AG20443 (cell line): Measurements from ENCODE around the gene SLC7A6OS.

Experiments used
- DNase-seq: peaks from one replicate; pipeline ENCODE4 v3.0.0; 2012; ENCODE audit warnings: low spot score, mixed read lengths

Gene SLC7A6OS

GRCh38 chr16:68310774-68311511 lies at the start of gene SLC7A6OS, which contains the start of gene PRMT7:
SLC7A6OS (minus strand) TSS chr16:68310946; CDS start chr16:68310926, 20 bp downstream.
PRMT7 (plus strand) TSS chr16:68311019; CDS start chr16:68315980, 4,961 bp downstream.
- peak; percentile 98 for DNase-seq

DNA sequence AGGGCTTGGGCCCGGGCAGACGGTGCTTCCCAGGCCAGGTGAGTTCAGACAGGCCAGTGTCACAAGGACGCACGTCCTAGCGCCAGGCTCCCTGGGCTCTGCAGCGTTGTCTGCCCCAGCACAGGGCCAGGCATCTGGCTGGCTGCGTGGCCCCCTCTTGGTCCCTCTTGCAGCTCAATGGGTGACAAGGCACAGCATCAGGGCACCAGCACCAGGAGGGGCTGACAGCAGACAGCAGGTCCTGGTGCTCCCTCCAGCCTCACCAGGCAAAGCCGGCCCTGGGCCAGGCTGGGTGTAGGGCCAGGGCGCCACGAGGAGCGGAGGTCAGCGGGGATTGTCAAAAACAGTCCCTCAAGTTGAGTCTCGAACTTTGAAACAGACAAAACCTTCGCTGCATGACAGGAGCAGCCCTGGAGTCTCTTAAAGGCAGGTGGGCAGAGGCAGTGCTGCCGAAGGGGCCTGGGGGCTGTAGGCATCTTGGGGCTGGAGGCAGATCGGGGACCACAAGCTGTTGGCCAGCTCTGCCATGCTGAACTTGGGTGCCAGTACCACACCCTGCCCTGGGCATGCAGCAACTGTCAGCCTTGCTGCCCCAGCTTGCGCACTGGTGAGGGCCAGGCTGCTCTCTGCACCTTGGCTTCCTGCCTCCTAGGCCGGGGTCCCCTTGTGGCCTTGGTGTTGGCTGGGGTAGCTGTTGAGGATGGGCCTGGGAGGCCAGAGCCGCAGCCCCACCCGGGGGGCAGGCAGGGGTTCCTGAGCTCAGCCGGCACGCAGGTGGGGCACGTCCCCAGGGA lies 48.8 kb upstream of the SLC7A6OS start:
- DNase-seq, result no peak

GRCh38 chr16:68358951-68359350 lies 48.2 kb upstream of the SLC7A6OS start:
- DNase-seq, result no peak

DNA sequence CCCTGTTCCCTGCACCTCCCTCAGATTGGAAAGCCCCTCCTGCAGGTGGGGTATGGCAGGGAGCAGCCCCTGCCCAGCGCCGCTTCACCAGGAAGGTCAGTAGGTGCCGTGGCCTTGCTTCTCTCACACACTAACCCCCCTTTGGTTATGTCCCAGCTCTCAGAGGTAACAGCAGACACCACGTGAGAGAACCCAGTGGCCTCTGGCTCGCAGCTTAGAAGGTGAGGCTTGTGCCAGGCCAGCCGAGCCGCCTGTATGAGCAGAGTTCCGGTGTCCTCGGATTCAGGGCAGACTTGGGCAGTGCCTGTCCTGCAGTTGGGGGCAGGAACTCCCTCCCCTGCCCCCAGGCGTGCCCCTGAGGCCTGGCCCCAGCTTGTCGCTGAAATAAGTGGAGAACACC lies 47.2 kb upstream of the SLC7A6OS start:
- no peak for DNase-seq

- no peak for DNase-seq
Observed at GRCh38 chr16:68357521-68357922, 46.8 kb upstream of the SLC7A6OS start.

GRCh38 chr16:68356919-68357286 lies 46.2 kb upstream of the SLC7A6OS start:
- no peak for DNase-seq

DNA sequence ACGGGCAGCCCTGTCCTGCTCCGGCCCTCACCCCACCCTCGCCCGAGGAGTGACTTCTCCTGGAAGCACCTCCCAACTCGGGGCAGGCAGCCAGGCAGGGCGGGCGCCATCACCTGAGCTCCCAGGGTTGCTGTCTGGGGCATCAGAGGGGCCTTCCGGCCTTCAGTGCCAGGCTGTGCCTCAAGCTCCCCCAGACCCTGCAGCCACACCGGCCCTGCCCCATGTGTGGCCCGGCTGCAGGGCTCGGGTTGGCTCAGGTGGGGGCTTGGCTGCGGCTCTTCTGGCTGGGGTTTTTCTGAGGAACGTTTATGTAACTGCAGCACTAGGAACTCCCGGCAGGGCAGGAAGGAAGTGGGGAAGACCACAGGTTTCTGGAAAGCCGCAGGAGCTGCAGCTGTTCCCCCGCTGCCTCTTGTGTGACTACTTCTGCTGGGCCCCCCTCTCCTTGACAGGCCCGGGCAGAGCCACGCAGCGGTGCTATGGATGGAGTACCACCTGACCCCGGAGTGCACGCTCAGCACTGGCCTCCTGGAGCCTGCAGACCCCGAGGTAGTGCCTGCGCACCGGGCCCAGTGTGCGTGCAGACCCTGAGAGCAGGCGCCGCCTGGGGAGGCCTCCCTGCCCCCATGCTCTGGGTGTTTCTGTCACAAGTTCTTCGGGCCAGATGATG lies 45.6 kb upstream of the SLC7A6OS start:
- no peak for DNase-seq

- no peak for DNase-seq
Observed at GRCh38 chr16:68355447-68356248, 44.9 kb upstream of the SLC7A6OS start.

- no peak for DNase-seq
Observed at GRCh38 chr16:68354816-68355215, 44.1 kb upstream of the SLC7A6OS start.

DNA sequence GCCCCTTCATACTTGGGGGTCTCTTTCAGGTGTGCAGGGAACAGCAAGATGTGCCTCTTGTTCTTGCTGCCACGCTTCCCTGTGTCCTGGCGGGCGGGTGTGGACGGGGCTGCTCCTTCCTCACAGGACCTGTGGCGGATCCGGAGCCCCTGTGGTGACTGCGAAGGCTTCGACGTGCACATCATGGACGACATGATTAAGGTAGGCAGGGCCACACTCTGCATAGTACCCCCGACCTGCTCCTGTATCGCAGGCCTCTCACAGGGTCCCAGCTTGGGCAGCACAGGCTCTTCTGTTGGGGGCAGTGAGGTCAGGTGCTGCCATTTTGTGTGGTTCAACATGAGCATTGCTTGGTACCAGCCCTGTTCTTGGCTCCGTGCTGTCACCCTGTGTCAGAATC lies 42.6 kb upstream of the SLC7A6OS start:
- DNase-seq, result no peak

DNA sequence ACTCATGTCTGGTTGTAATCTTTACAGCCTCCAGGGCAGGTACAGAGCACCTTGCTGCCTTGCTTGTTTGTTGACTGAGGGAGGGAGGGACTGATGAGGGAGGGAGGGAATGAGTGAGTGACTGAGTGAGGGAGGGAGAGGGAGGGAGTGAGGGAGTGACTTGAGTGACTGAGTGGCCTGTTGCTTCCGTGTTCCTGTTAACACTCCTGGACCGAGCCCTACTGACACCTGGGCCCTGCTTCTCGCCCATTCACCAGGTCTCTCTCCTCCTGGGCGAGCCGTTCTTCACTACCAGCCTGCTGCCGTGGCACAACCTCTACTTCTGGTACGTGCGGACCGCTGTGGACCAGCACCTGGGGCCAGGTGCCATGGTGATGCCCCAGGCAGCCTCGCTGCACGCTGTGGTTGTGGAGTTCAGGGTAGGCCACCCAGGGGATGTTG lies 41.3 kb upstream of the SLC7A6OS start:
- DNase-seq, result no peak

GRCh38 chr16:68351463-68351862 lies 40.7 kb upstream of the SLC7A6OS start:
- DNase-seq, result no peak

DNA sequence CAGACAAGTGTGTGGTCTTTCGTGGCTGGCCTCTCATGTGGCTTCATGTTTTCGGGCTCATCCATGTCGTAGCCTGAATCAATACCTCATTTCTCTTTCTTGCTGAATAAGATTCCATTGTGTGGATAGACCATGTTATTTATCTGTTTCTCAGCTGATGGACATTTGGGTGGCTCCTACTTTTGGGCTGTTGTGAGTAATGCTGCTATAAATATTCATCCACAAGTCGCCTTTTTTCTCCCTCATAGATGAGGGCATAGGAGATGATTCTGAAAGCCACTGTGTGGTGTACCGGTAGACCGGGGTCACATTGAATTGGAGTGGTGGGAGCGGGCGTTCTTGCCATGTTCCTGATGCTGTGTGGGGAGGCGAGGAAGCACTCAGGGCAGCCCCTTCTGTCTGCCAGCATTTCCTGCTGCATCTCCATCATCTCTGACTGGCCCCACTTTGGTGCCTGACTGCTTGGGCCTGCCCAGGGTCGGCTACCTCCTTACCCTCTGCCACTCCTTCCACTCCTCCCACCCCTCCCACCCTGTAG lies 40.1 kb upstream of the SLC7A6OS start:
- DNase-seq, result no peak

GRCh38 chr16:68349838-68350410 lies 39.2 kb upstream of the SLC7A6OS start:
- DNase-seq, result no peak

DNA sequence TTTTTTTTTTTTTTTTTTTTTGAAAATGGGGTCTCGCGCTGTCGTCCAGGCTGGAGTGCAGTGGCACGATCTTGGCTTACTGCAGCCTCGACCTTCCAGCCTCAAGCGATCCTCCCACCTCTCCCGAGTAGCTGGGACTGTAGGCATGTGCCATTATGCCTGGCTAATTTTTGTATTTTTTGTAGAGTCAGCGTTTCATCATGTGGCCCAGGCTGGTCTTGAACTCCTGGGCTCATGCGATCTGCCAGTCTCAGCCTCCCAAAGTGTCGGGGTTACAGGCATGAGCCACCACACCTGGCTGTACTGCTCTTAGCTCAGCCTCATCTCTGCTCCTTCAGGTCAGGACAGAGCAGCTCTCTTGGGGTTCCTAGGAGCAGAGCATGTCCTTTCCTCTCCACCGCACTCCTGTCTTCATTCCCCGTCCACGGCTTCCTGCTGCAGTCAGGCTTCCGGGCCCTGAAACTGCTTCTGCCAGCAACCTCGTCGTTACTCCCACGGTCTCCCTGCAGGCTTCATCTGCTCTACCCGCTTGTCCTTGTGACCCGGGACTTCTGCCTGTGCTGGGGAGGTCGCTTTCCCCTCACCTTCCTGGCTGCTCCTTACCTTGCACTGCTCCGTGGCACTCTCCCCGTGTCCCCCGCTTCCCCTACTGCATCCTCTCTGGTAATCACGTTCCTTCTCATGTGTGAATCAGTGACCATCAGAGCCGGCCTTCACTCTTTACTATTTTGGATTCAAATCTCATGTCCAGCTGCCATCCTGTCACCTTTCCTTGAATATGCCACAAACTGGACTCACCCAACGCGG lies 38.1 kb upstream of the SLC7A6OS start:
- DNase-seq, result no peak

DNA sequence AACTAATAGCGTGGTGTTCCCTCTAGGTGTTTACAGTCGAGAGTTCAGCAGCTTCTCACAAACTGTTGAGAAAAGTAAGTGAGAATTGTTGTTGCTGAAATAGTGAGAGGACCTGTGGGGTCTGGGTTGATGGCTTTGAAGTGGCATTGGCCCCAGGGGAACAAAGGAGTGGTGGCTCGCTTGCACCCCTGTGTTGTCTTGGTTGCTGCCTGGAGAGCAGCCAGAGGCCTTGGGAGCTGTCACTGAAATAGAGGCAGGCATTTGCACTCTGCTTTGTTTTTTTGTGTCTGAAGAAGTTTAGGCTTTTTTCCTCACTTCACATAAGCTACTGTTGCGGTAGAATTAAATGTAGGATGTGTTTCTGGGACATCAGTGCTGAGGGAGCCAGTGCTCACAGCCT lies 36.9 kb upstream of the SLC7A6OS start:
- DNase-seq, result no peak

GRCh38 chr16:68346892-68347480 lies 36.2 kb upstream of the SLC7A6OS start:
- no peak for DNase-seq

- DNase-seq, result no peak
Observed at GRCh38 chr16:68345958-68346635, 35.4 kb upstream of the SLC7A6OS start.

DNA sequence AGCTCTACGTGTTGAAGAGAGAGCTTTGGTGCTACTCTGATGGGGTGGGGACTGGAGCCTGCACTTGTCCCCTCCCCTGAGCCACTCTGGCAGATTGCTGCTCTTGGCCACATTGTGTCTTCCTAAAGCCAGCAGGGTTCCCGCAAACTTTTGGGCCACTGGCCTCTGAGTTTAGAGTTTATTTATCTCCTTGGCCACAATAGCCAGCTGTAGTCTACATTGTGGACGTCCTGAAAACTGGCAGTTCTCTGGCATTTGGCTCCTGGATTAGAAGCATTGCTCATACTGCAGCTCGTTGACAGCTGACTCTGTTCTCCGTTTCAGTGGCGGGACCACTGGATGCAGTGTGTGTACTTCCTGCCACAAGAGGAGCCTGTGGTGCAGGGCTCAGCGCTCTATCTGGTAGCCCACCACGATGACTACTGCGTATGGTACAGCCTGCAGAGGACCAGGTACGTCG lies 34.6 kb upstream of the SLC7A6OS start:
- no peak for DNase-seq
